ENCODE measurements around the gene DPM3.

GRCh38 chr1:155175927-155176371 lies 35.6 kb upstream of the DPM3 start:
- TF ChIP-seq CTCF (IDR thresholded peaks at IDR 0.05): peak in 2 of 6 experiments; percentile 2 to 12
- TF ChIP-seq POLR2A (IDR thresholded peaks at IDR 0.05): no peak
